Mammary epithelial cell (primary cell): ENCODE results near the gene PEA15.

Experiments used
- EZH2 ChIP-seq: IDR thresholded peaks from 2 replicates; pipeline ENCODE4 v1.6.1; 2012; ENCODE audit warnings: low read length, inconsistent platforms, borderline replicate concordance
- TF ChIP-seq, protein P1 (sequence below), 2 donors: IDR thresholded peaks in 1 of 2; conservative IDR thresholded peaks in 1 of 2; 2 replicates each; pipeline ENCODE4 v1.5.1; 2011 to 2012; ENCODE audit warnings: inconsistent platforms in 2 of 2, low read length in 2 of 2, mild to moderate bottlenecking in 2 of 2, control low read depth in 1 of 2, low read depth in 1 of 2; ENCODE audit not compliant: insufficient read depth in 1 of 2; ENCODE audit errors: extremely low read depth in 1 of 2

DNA sequence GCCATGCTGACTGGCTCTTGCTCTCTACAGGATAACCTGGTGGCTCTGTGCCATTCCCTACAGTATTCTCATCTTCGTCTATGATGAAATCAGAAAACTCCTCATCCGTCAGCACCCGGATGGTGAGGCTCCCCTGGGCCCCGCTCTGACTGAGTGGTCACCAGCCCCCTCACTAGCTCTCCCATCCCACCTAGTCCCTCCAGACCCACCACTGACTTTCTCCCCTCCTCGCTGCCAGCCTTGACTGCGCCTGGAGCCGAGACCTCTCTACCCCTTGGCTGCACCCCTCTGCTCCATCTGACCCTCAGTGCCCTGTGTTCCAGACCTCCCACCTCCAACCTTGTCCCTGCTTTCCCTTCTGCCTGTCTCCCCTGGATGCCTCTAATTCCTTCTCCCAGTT lies 18.9 kb upstream of the PEA15 start:
- TF ChIP-seq, protein P1, sequence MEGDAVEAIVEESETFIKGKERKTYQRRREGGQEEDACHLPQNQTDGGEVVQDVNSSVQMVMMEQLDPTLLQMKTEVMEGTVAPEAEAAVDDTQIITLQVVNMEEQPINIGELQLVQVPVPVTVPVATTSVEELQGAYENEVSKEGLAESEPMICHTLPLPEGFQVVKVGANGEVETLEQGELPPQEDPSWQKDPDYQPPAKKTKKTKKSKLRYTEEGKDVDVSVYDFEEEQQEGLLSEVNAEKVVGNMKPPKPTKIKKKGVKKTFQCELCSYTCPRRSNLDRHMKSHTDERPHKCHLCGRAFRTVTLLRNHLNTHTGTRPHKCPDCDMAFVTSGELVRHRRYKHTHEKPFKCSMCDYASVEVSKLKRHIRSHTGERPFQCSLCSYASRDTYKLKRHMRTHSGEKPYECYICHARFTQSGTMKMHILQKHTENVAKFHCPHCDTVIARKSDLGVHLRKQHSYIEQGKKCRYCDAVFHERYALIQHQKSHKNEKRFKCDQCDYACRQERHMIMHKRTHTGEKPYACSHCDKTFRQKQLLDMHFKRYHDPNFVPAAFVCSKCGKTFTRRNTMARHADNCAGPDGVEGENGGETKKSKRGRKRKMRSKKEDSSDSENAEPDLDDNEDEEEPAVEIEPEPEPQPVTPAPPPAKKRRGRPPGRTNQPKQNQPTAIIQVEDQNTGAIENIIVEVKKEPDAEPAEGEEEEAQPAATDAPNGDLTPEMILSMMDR (conservative IDR thresholded peaks at IDR 0.05 in 1 of 2, IDR thresholded peaks at IDR 0.05 in 1 of 2; ENCODE audit: extremely low read depth in 1 of 2, insufficient read depth in 1 of 2, low read depth in 1 of 2, low read length in 2 of 2), result no peak
- TF ChIP-seq EZH2, result no peak
